ENCODE data around the gene POMC.
A peak's percentile ranks its signal among the peaks of the same experiment; 100 is the strongest.
"Not testable (repeated sequence)": the region's sequence is repeated elsewhere in the genome, so short reads cannot be mapped to it uniquely, and the experiment has no call there.

The POMC gene
- total RNA-seq = 0 to 8.5 (median 4.3) reads per million in 9 experiments

DNA sequence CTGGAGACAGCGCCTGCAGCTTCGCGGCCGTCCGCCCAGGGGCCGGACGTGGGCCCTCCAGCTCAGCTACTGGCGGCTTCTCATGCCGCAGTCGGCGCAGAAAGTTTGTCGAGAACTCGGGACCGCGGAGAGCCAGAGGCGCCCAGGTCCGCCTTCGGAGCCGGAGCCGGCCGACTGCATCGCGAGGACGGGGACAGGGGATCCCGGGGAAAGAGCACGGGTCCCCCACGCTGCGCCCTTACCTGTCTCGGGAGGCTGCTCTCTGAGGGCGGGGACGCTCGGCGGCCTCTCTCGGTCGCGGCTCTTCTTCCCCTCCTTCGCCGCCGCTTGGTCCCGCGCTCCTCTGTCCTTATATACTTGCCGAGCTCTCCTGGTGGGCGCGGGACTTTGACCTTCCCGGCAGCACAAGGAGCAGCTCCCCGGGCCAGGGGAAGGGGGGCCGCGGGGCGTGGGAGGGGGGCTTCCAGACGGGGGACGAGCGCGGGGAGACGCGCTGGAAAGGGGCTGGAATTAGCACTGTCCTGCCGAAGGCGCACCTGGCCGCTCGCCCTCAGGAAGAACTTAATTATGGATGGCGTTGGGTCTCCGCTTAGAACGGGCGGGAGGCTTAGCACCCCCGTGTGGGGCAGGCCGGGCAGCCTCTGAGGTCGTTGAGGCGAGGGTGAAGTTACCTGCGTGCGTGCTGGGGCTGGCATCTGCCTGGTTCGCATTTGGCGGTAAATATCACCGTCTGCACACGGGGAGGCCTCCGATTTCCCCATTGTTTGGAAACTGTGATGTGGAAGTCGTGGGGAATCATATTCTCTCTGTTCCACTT is at the start of gene POMC:
TSS of gene POMC (minus strand) at position 325 of the 817 bp plus-strand sequence. CDS start 3,808 bp downstream, outside the sequence.
- Mint-ChIP-seq H3K27ac (no peak within 1 kb of the TSS), H3K27me3 (peaks cover 49 to 58% of the 10 kb centered on the region in 2 donors), H3K36me3 (ENCODE audit: insufficient read depth) (no peaks in the 10 kb centered on the region), H3K9me3 (no peaks in the 10 kb centered on the region), H3K4me3 (peak within 1 kb of the TSS; percentile 76 to 83), H3K4me1 (ENCODE audit: low read depth in 2 of 2) (peaks cover 8 to 9% of the 10 kb centered on the region in 2 donors)
- ATAC-seq (replicated peaks) (peak; percentile 70), DNase-seq (peak in 2 of 3 experiments; percentile 24 to 26)

DNA sequence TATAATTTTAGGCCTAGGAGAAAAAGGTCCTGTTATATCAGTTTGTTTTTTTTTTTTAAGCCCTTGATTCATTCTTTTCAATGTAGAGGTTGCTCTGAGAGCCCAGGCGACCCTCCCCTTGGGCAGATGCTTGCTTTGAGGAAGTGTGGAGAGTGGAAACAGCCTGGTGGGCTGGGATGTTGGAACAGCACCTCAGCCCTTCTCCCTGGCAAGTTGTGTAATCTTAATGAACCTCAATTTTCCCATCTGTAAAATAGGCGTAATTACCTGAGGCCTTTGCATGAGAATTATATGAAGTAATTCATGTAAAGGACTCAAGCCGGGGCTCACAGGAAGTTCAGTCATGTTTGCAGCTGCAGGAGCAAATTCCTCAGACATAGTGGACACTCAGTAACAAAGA is 49.7 kb upstream of the POMC start:
- ATAC-seq (replicated peaks) (no peak), DNase-seq (no peak)
- Mint-ChIP-seq H3K36me3 (ENCODE audit: insufficient read depth) (peaks cover 11% of the 10 kb centered on the region), H3K9me3 (no peaks in the 10 kb centered on the region), H3K27ac (no peak overlapping the region), H3K4me1 (ENCODE audit: low read depth in 2 of 2) (peaks cover 0 to 6% of the 10 kb centered on the region in 2 donors), H3K4me3 (no peak overlapping the region), H3K27me3 (no peaks in the 10 kb centered on the region)

DNA sequence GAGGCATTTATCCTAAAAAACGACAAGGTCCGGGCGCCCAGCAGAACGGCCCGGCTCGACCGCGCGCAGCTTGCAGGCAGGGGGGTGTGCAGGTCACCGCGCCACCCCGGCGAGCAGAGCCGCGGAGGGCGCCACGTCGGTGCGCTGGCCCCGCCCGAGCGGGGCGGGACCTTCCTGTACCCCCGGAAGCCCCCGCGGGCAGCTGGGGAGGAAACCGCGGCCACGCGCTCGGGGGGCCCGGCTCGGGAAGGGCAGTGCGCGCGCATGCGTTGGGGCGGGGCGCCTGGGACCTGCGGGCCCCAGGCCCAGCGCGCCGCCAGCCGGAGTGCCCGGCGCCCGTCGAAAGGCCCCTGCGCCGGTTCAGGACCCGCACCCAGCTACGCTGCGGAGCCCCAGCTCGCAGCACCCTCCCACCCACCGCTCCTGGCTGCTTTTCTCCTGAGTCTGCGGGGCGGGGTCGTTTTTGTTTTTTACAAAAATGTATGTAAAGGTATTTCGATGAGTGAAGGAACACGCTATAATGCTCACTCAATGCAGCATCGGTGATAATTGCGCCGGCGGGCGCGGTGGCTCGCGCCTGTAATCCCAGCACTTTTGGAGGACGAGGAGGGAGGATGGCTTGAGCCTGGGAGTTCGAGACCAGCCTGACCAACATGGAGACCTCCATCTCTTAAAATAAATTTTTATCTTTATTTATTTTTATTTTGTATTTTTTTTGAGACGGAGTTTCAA is 47.7 kb upstream of the POMC start:
- no peaks in the 10 kb centered on the region for H3K27me3 Mint-ChIP-seq
- H3K4me1 Mint-ChIP-seq (ENCODE audit: low read depth in 2 of 2) = peaks cover 0 to 4% of the 10 kb centered on the region in 2 donors
- peak overlapping the region; percentile 68 to 75 for H3K4me3 Mint-ChIP-seq
- H3K36me3 Mint-ChIP-seq (ENCODE audit: insufficient read depth) = peaks cover 7% of the 10 kb centered on the region
- H3K27ac Mint-ChIP-seq = peak overlapping the region; percentile 73 to 74
- ATAC-seq (replicated peaks) (peak; percentile 97), DNase-seq (peak; percentile 83 to 88 (median 86))
- no peaks in the 10 kb centered on the region for H3K9me3 Mint-ChIP-seq

DNA sequence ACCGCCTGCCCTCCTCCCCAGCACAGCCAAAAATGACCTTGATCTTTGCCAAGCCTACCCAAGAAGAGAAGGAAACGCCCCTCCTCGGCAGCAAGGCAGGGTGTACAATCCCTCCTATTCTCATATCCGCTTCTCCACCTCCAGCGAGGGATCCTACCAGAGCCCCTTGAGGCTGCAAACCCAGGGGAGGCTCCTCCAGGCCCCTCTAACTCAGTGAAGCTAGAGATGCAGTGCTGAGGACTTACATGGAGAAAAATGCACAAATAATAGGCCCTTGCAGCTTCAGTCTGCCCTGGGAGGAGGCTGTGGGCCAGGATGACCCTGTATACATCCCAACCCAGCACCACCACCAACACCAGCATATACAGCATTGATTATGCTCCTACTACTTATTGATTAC is 46.9 kb upstream of the POMC start:
- Mint-ChIP-seq H3K27me3 (no peaks in the 10 kb centered on the region), H3K9me3 (no peaks in the 10 kb centered on the region), H3K4me1 (ENCODE audit: low read depth in 2 of 2) (peaks cover 6 to 7% of the 10 kb centered on the region in 2 donors), H3K4me3 (peak overlapping the region; percentile 50 to 68), H3K27ac (peak overlapping the region; percentile 73 to 74), H3K36me3 (ENCODE audit: insufficient read depth) (peaks cover 7% of the 10 kb centered on the region)
- DNase-seq = no peak
- no peak for ATAC-seq (replicated peaks)

DNA sequence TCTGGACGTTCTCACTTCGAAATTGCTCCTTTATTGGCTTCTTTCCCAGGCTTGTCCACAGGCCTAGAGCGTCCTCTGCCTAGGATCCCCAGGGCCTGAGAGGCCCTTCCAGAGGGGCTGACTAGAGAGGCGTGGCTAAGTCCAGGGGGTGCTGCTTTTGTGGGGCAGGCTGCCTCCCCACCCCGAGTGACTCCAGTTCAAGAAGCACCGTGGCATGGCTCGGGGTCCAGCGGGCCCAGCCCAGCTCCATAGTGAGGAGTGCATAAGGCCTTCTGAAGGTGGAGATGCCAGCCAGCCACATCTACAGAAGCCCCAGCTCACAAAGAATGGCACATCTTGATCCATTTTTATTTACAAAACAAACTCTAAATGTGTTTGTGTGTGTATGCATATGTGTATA is 44.8 kb upstream of the POMC start:
- no peak for DNase-seq
- no peak for ATAC-seq (replicated peaks)
- Mint-ChIP-seq H3K4me3 (no peak overlapping the region), H3K27ac (no peak overlapping the region), H3K36me3 (ENCODE audit: insufficient read depth) (peaks cover 8% of the 10 kb centered on the region), H3K9me3 (no peaks in the 10 kb centered on the region), H3K27me3 (no peaks in the 10 kb centered on the region), H3K4me1 (ENCODE audit: low read depth in 2 of 2) (peaks cover 16 to 22% of the 10 kb centered on the region in 2 donors)

DNA sequence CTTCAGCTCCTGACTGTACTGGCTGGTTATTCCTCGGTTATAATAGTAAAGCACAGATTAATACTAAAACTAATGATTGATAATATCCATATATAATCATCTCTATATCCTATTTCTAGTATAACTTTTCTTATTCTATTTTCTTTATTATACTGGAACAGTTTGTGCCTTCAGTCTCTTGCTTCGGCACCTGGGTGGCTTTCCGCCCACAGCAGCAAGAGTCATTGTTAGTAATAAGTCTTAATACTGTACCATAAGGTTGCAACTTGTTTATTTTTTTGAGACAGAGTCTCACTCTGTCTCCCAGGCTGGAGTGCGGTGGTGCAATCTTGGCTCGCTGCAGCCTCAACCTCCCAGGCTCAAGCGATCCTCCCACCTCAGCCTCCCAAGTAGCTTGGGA is 42.5 kb upstream of the POMC start:
- not testable (repeated sequence) for H3K27ac Mint-ChIP-seq; ATAC-seq (replicated peaks); H3K36me3 Mint-ChIP-seq (ENCODE audit: insufficient read depth); H3K9me3 Mint-ChIP-seq; H3K27me3 Mint-ChIP-seq; DNase-seq
- H3K4me3 Mint-ChIP-seq = peak overlapping the region; percentile 46 to 48
- peaks cover 16 to 22% of the 10 kb centered on the region in 2 donors for H3K4me1 Mint-ChIP-seq (ENCODE audit: low read depth in 2 of 2)

DNA sequence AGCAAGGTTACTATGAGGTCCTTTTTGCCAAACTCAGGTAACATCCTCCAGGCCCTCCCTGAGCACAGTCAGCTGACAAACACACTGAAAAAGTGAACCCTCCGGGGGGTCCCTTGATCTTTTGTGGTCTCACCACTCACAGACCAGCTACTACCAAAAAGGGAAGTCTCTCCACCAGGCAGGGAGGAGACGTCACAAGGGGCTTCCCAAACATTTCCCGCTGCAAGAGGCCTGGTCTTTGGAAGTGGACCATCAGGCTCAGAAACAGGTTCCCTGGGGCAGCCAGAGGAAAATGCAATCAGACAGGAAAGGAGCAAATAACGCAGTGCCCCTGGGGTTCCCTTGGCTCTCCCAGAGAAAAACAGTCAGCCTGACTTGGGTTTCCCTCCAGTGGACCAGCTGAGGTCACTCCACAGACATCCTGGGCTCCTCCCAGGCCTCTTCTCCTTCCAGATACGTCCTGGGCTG is 38.7 kb upstream of the POMC start:
- no peak for DNase-seq
- H3K27me3 Mint-ChIP-seq = no peaks in the 10 kb centered on the region
- no peak overlapping the region for H3K4me3 Mint-ChIP-seq
- H3K9me3 Mint-ChIP-seq = no peaks in the 10 kb centered on the region
- H3K27ac Mint-ChIP-seq = no peak overlapping the region
- peaks cover 16 to 18% of the 10 kb centered on the region in 2 donors for H3K4me1 Mint-ChIP-seq (ENCODE audit: low read depth in 2 of 2)
- no peak for ATAC-seq (replicated peaks)
- H3K36me3 Mint-ChIP-seq (ENCODE audit: insufficient read depth) = peaks cover 3% of the 10 kb centered on the region

DNA sequence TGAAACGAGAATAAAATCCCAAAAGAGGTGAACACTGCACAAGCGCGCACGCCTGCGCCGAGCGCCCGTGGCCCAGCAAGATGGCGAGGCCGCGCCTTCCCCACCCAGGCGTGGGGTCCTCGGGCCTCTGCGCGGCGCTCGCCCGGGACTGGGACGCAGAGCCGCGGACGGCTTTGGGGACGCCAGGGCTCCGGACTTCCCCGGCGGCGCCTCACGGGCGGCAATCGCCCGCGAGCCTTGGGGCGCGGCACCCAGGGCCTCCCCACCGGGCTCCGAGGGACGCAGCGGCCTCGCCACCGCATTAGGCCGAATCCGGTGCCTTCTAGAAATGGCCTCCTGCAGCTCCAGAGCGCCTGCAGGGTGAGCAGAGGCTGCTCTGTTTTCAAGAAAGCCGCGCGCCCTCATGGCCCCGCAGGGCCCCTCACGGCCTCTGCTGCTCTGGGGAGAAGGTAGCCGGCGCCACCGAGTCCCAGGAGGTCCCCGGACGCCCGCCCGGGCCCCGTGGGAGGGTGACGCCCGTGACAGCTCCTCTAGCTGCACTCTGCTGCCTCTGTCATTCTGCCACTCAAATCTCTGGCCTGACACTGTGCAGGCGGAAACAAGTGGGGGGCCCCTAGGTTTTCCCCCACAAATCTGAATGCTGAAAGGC is 35.9 kb upstream of the POMC start:
- no peak for DNase-seq
- Mint-ChIP-seq H3K36me3 (ENCODE audit: insufficient read depth) (peaks cover 3% of the 10 kb centered on the region), H3K4me3 (peak overlapping the region in 1 of 2 donors; percentile 12), H3K9me3 (no peaks in the 10 kb centered on the region), H3K27me3 (no peaks in the 10 kb centered on the region), H3K4me1 (ENCODE audit: low read depth in 2 of 2) (peaks cover 1 to 5% of the 10 kb centered on the region in 2 donors), H3K27ac (no peak overlapping the region)
- ATAC-seq (replicated peaks) = peak; percentile 77

DNA sequence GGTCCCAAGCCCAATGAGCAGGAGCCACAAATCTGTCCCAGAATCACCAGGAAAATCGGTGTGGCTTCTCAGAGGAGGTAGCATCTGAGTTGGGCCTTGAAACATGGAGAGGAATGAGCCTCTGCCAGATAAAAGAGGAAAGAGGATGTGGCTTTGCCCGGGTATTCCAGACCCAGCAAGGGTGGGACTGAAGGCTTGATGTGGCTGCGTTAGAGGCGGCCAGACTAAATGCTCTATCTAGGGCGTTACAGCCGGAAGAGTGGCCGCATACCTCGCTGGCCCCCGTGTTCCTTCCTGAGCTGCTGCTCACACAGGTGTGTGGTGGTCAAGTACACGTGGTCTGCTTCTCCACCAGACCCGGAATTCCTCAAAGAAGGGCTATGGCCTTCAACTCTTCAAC is 33.9 kb upstream of the POMC start:
- peak overlapping the region in 1 of 2 donors; percentile 49 for H3K27ac Mint-ChIP-seq
- no peak overlapping the region for H3K4me3 Mint-ChIP-seq
- ATAC-seq (replicated peaks) (no peak), DNase-seq (no peak)
- H3K27me3 Mint-ChIP-seq = no peaks in the 10 kb centered on the region
- H3K4me1 Mint-ChIP-seq (ENCODE audit: low read depth in 2 of 2) = no peaks in the 10 kb centered on the region
- no peaks in the 10 kb centered on the region for H3K9me3 Mint-ChIP-seq
- H3K36me3 Mint-ChIP-seq (ENCODE audit: insufficient read depth) = no peaks in the 10 kb centered on the region

DNA sequence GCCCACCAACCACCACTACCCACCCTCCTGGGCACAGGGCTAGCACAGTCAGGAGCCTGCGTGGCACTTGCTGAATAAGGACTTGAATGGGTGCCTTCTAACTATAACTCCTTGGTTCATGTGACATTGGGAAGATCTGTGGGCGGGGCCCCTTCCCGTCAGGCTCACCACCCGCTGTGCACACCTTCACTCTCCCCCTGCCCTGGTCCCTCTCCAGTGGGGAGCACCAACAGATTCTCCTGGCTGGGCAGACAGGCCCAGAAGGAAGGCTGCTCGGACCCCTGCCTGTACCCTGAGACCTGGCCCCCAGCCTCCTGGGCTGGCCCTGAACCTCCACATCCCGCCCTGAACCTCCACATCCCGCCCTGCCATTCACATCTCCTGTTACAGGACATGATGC is 33.4 kb upstream of the POMC start:
- Mint-ChIP-seq H3K27me3 (no peaks in the 10 kb centered on the region), H3K4me3 (no peak overlapping the region), H3K27ac (no peak overlapping the region), H3K4me1 (ENCODE audit: low read depth in 2 of 2) (no peaks in the 10 kb centered on the region), H3K36me3 (ENCODE audit: insufficient read depth) (no peaks in the 10 kb centered on the region), H3K9me3 (no peaks in the 10 kb centered on the region)
- no peak for DNase-seq
- no peak for ATAC-seq (replicated peaks)

DNA sequence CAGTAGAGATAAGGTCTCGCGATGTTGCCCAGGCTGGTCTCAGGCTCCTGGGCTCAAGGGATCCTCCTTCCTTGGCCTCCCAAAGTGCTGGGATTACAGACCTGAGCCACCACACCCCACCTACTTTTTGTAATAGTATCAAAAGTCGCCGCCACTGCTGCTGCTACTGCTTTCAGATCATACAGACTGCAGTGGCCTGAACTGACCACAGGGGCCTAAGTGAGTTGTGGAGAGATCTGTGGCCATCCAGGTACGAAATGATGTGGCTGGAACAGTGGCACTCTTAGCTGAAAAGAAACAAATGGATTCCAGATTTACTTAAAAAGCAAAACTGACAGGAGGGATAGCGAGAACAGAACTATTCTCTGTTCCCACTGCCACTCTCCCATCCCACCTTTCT is 32.9 kb upstream of the POMC start:
- DNase-seq (no peak), ATAC-seq (replicated peaks) (no peak)
- Mint-ChIP-seq H3K36me3 (ENCODE audit: insufficient read depth) (no peaks in the 10 kb centered on the region), H3K27ac (no peak overlapping the region), H3K27me3 (no peaks in the 10 kb centered on the region), H3K9me3 (no peaks in the 10 kb centered on the region), H3K4me3 (no peak overlapping the region), H3K4me1 (ENCODE audit: low read depth in 2 of 2) (peaks cover 0 to 3% of the 10 kb centered on the region in 2 donors)

DNA sequence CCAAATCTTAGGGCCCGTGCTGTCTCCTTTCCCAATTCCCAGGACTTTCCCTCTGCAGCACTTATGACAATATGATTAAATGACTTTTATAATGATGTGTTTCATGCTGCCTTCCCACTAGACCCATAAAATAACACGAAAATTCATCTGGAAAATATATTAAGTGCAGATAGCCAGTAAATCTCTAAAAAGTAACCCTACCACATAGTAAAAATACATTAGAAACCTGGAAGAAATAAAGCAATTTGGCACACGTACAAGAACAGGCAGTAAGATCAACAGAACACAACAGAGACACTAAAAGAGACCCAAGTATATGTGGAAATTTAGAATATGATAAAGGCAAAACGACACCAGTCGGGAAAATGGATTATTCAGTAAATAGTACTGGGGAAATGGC is 30.2 kb upstream of the POMC start:
- ATAC-seq (replicated peaks) (no peak), DNase-seq (no peak)
- Mint-ChIP-seq H3K9me3 (no peaks in the 10 kb centered on the region), H3K4me3 (no peak overlapping the region), H3K27ac (no peak overlapping the region), H3K4me1 (ENCODE audit: low read depth in 2 of 2) (peaks cover 3 to 7% of the 10 kb centered on the region in 2 donors), H3K27me3 (no peaks in the 10 kb centered on the region), H3K36me3 (ENCODE audit: insufficient read depth) (no peaks in the 10 kb centered on the region)

DNA sequence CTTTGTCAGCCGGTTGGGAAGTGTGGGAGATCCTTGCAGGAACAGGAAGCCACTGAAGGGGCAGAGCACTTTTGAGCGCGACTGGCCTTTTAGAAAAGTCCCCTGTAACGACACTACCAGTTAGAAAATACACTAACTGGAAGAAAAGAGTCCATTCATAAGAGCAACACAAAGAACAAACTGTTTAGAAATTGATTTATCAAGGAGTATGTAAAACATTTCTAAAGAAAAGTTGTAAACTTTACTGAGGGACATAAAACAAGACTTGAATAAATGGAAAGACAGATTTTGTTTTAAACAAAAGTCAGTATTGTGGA is 29.8 kb upstream of the POMC start:
- no peaks in the 10 kb centered on the region for H3K9me3 Mint-ChIP-seq
- DNase-seq (no peak), ATAC-seq (replicated peaks) (no peak)
- H3K27ac Mint-ChIP-seq = no peak overlapping the region
- H3K4me1 Mint-ChIP-seq (ENCODE audit: low read depth in 2 of 2) = peaks cover 3 to 7% of the 10 kb centered on the region in 2 donors
- no peak overlapping the region for H3K4me3 Mint-ChIP-seq
- H3K27me3 Mint-ChIP-seq = no peaks in the 10 kb centered on the region
- H3K36me3 Mint-ChIP-seq (ENCODE audit: insufficient read depth) = no peaks in the 10 kb centered on the region

Data from effector memory CD8-positive, alpha-beta T cell (primary cell).